ENCODE data around the gene NRIP1. TPM values are rescaled to one million over a fixed set of nuclear protein-coding genes. Genes with fewer than 3 reads are reported as not detected.

The NRIP1 gene
- total and polyA plus RNA-seq, 2 of the 8 experiments (the other 6 are each of a cell fraction or from before 2014, with no cell fraction given): 1.5 to 9.3 TPM

GRCh38 chr21:15045017-15045416 is 19.8 kb downstream of the NRIP1 start (continued):
- no peak for TF ChIP-seq SUZ12 (IDR thresholded peaks at IDR 0.05; ENCODE audit: low read length)

GRCh38 chr21:15042531-15042930 is 22.3 kb downstream of the NRIP1 start:
- Histone ChIP-seq H4K20me1 (replicated peaks in 1 of 2; ENCODE audit: control insufficient read depth in 1 of 2, insufficient read depth in 2 of 2, low read length in 2 of 2) (peaks cover 0 to 3% of the 10 kb centered on the region in 2 experiments), H3K14ac (ENCODE audit: insufficient read length) (no peak overlapping the region), H2BK15ac (ENCODE audit: low read length) (no peak overlapping the region), H3K23me2 (ENCODE audit: low read depth, low read length) (no peaks in the 10 kb centered on the region), H3K27ac (ENCODE audit: low read depth, low read length) (no peak overlapping the region), H3K4ac (replicated peaks; ENCODE audit: insufficient read length, low read depth, low read length) (no peak overlapping the region), H2AK5ac (ENCODE audit: low read depth, low read length) (no peak overlapping the region), H2BK5ac (ENCODE audit: low read depth, low read length) (no peak overlapping the region), H3K36me3 (ENCODE audit: control insufficient read depth in 2 of 4, insufficient read depth in 4 of 4, low read length in 3 of 4) (no peaks in the 10 kb centered on the region; a peak in 2 of 8 replicates), H3K23ac (ENCODE audit: insufficient read length) (no peak overlapping the region), H2BK12ac (ENCODE audit: low read depth, low read length) (no peak overlapping the region), H3K56ac (replicated peaks; ENCODE audit: insufficient read length, low read depth, low read length) (no peak overlapping the region), H3K4me1 (replicated peaks in 1 of 4; ENCODE audit: control insufficient read depth in 3 of 4, insufficient read depth in 4 of 4, low read length in 3 of 4) (no peaks in the 10 kb centered on the region), H4K91ac (replicated peaks; ENCODE audit: insufficient read length, low read length) (no peak overlapping the region), H2AFZ (ENCODE audit: low read length) (no peak overlapping the region), H3K18ac (ENCODE audit: extremely low read depth, low read length) (no peak overlapping the region), H3K9me3 (ENCODE audit: insufficient read depth in 2 of 2, low read depth in 1 of 2, low read length in 1 of 2) (peaks cover 0 to 4% of the 10 kb centered on the region in 2 experiments; a peak in 1 of 4 replicates), H3K79me2 (ENCODE audit: control insufficient read depth in 1 of 2, insufficient read depth in 2 of 2, low read length in 2 of 2) (peaks cover 0 to 20% of the 10 kb centered on the region in 2 experiments; a peak in 3 of 4 replicates), H3K4me2 (ENCODE audit: insufficient read depth in 1 of 2, low read depth in 2 of 2, low read length in 2 of 2) (no peak overlapping the region), H2BK120ac (replicated peaks; ENCODE audit: low read depth, low read length) (no peak overlapping the region), H4K5ac (ENCODE audit: insufficient read length, low read depth, low read length) (no peak overlapping the region), H3K79me1 (ENCODE audit: low read depth, low read length) (no peaks in the 10 kb centered on the region), H3K4me3 (ENCODE audit: extremely low read depth in 1 of 4, insufficient read depth in 2 of 4, low read depth in 3 of 4, low read length in 4 of 4) (no peak overlapping the region), H3K9ac (replicated peaks in 1 of 4; ENCODE audit: extremely low read depth in 1 of 4, low read depth in 3 of 4, low read length in 3 of 4) (no peak overlapping the region), H3K27me3 (replicated peaks in 1 of 4; ENCODE audit: control insufficient read depth in 3 of 4, extremely low read depth in 1 of 4, insufficient read depth in 3 of 4, low read length in 3 of 4) (no peaks in the 10 kb centered on the region), H4K8ac (ENCODE audit: extremely low read depth, insufficient read depth, low read length) (no peak overlapping the region), H2BK20ac (ENCODE audit: low read length) (no peak overlapping the region)
- TF ChIP-seq NANOG (IDR thresholded peaks at IDR 0.05; ENCODE audit: insufficient read depth, low read depth, low read length, poor library complexity, severe bottlenecking): no peak
- DNase-seq (ENCODE audit: low read depth in 1 of 2, low spot score in 2 of 2): no peak
- FAIRE-seq: no peak
- ChIA-PET POLR2A (ENCODE audit: partially characterized antibody) (no interaction called here), CTCF (ENCODE audit: partially characterized antibody) (no interaction called here)
